T-helper 2 cell treated with Interferon-gamma antibody and Interleukin-4, amounts not matched to agents 5 μg/mL and 100 μg/mL, for 36 hours (primary cell): ENCODE results near the gene DTNBP1.
A peak's percentile ranks its signal among the peaks of the same experiment; 100 is the strongest.

ENCODE experiments used
- DNase-seq: peaks from one replicate; pipeline ENCODE4 v3.0.0; 2021; ENCODE audit warnings: low spot score
- H3K27ac Mint-ChIP-seq: one replicate; pipeline ENCODE4 v1.8.0; 2021; ENCODE audit warnings: mild to moderate bottlenecking, mixed read lengths
- H3K27me3 Mint-ChIP-seq: one replicate; pipeline ENCODE4 v1.8.0; 2021; ENCODE audit warnings: low read depth, mixed read lengths
- H3K36me3 Mint-ChIP-seq: one replicate; pipeline ENCODE4 v1.8.0; 2021; ENCODE audit warnings: low read depth, mixed read lengths
- H3K4me1 Mint-ChIP-seq: one replicate; pipeline ENCODE4 v1.8.0; 2021; ENCODE audit warnings: low read depth, mixed read lengths
- H3K4me3 Mint-ChIP-seq: one replicate; pipeline ENCODE4 v1.8.0; 2022; ENCODE audit warnings: mild to moderate bottlenecking, moderate library complexity, mixed read lengths
- H3K9me3 Mint-ChIP-seq: one replicate; pipeline ENCODE4 v1.8.0; 2021; ENCODE audit warnings: mixed read lengths

The DTNBP1 gene

GRCh38 chr6:15481390-15482291 lies 181.2 kb downstream of the DTNBP1 start:
- peak overlapping the region; percentile 72 for H3K4me3 Mint-ChIP-seq
- H3K27ac Mint-ChIP-seq: no peak overlapping the region
- peaks cover 9% of the 10 kb centered on the region for H3K36me3 Mint-ChIP-seq
- H3K4me1 Mint-ChIP-seq: peaks cover 17% of the 10 kb centered on the region
- peak; percentile 34 for DNase-seq
- no peaks in the 10 kb centered on the region for H3K9me3 Mint-ChIP-seq
- H3K27me3 Mint-ChIP-seq: no peaks in the 10 kb centered on the region

- Mint-ChIP-seq H3K9me3 (no peaks in the 10 kb centered on the region), H3K36me3 (peaks cover 13% of the 10 kb centered on the region), H3K27ac (no peak overlapping the region), H3K4me1 (peaks cover 20% of the 10 kb centered on the region), H3K27me3 (no peaks in the 10 kb centered on the region), H3K4me3 (no peak overlapping the region)
- DNase-seq: no peak
These were observed 182.3 kb downstream of the DTNBP1 start for GRCh38 chr6:15480525-15480924.

GRCh38 chr6:15479761-15480160 lies 183.1 kb downstream of the DTNBP1 start:
- no peak overlapping the region for H3K4me3 Mint-ChIP-seq
- H3K27me3 Mint-ChIP-seq: no peaks in the 10 kb centered on the region
- no peak overlapping the region for H3K27ac Mint-ChIP-seq
- no peak for DNase-seq
- no peaks in the 10 kb centered on the region for H3K9me3 Mint-ChIP-seq
- peaks cover 17% of the 10 kb centered on the region for H3K36me3 Mint-ChIP-seq
- peaks cover 22% of the 10 kb centered on the region for H3K4me1 Mint-ChIP-seq

GRCh38 chr6:15477746-15478145 lies 185.1 kb downstream of the DTNBP1 start:
- no peaks in the 10 kb centered on the region for H3K27me3 Mint-ChIP-seq

GRCh38 chr6:15476631-15477380 lies 186.0 kb downstream of the DTNBP1 start:
- peaks cover 20% of the 10 kb centered on the region for H3K4me1 Mint-ChIP-seq
- no peaks in the 10 kb centered on the region for H3K9me3 Mint-ChIP-seq
- no peaks in the 10 kb centered on the region for H3K27me3 Mint-ChIP-seq
- H3K36me3 Mint-ChIP-seq: peaks cover 29% of the 10 kb centered on the region
- no peak for DNase-seq
- H3K4me3 Mint-ChIP-seq: no peak overlapping the region
- H3K27ac Mint-ChIP-seq: no peak overlapping the region

More at GRCh38 chr6:15477746-15478145, 185.1 kb downstream of the DTNBP1 start:
- peaks cover 20% of the 10 kb centered on the region for H3K4me1 Mint-ChIP-seq
- no peak overlapping the region for H3K4me3 Mint-ChIP-seq
- no peak overlapping the region for H3K27ac Mint-ChIP-seq
- peaks cover 25% of the 10 kb centered on the region for H3K36me3 Mint-ChIP-seq
- no peaks in the 10 kb centered on the region for H3K9me3 Mint-ChIP-seq
- DNase-seq: no peak

- Mint-ChIP-seq H3K4me3 (no peak overlapping the region), H3K36me3 (peaks cover 29% of the 10 kb centered on the region), H3K4me1 (peaks cover 12% of the 10 kb centered on the region), H3K27ac (no peak overlapping the region), H3K9me3 (no peaks in the 10 kb centered on the region), H3K27me3 (no peaks in the 10 kb centered on the region)
- no peak for DNase-seq
These were observed 187.0 kb downstream of the DTNBP1 start for GRCh38 chr6:15475872-15476271.

GRCh38 chr6:15475261-15475660 lies 187.6 kb downstream of the DTNBP1 start:
- no peaks in the 10 kb centered on the region for H3K27me3 Mint-ChIP-seq
- no peak for DNase-seq
- peaks cover 12% of the 10 kb centered on the region for H3K4me1 Mint-ChIP-seq
- peaks cover 29% of the 10 kb centered on the region for H3K36me3 Mint-ChIP-seq
- H3K4me3 Mint-ChIP-seq: no peak overlapping the region
- H3K9me3 Mint-ChIP-seq: no peaks in the 10 kb centered on the region
- H3K27ac Mint-ChIP-seq: no peak overlapping the region

GRCh38 chr6:15474196-15474595 lies 188.6 kb downstream of the DTNBP1 start:
- no peak overlapping the region for H3K27ac Mint-ChIP-seq
- H3K27me3 Mint-ChIP-seq: no peaks in the 10 kb centered on the region
- H3K36me3 Mint-ChIP-seq: peaks cover 27% of the 10 kb centered on the region
- no peaks in the 10 kb centered on the region for H3K9me3 Mint-ChIP-seq
- no peak for DNase-seq
- no peak overlapping the region for H3K4me3 Mint-ChIP-seq
- peaks cover 12% of the 10 kb centered on the region for H3K4me1 Mint-ChIP-seq

GRCh38 chr6:15473741-15474161 lies 189.1 kb downstream of the DTNBP1 start:
- no peak for DNase-seq
- Mint-ChIP-seq H3K27me3 (no peaks in the 10 kb centered on the region), H3K9me3 (no peaks in the 10 kb centered on the region), H3K4me3 (no peak overlapping the region), H3K27ac (no peak overlapping the region), H3K36me3 (peaks cover 28% of the 10 kb centered on the region), H3K4me1 (peaks cover 12% of the 10 kb centered on the region)

GRCh38 chr6:15473174-15473573 lies 189.7 kb downstream of the DTNBP1 start:
- no peaks in the 10 kb centered on the region for H3K9me3 Mint-ChIP-seq
- H3K4me1 Mint-ChIP-seq: peaks cover 12% of the 10 kb centered on the region
- H3K4me3 Mint-ChIP-seq: no peak overlapping the region
- no peak overlapping the region for H3K27ac Mint-ChIP-seq
- H3K27me3 Mint-ChIP-seq: no peaks in the 10 kb centered on the region
- no peak for DNase-seq
- H3K36me3 Mint-ChIP-seq: peaks cover 34% of the 10 kb centered on the region
